HG03095 (cell line): Measurements from ENCODE around the gene RAB19.
"Not testable (repeated sequence)": the region's sequence is repeated elsewhere in the genome, so short reads cannot be mapped to it uniquely, and the experiment has no call there.

Experiments used
- ATAC-seq: cut with Tn5 transposase; IDR thresholded peaks from one replicate; pipeline ENCODE4 v1.9.1; 2021; ENCODE audit warnings: moderate library complexity; ENCODE audit not compliant: unreplicated experiment

Gene RAB19

DNA sequence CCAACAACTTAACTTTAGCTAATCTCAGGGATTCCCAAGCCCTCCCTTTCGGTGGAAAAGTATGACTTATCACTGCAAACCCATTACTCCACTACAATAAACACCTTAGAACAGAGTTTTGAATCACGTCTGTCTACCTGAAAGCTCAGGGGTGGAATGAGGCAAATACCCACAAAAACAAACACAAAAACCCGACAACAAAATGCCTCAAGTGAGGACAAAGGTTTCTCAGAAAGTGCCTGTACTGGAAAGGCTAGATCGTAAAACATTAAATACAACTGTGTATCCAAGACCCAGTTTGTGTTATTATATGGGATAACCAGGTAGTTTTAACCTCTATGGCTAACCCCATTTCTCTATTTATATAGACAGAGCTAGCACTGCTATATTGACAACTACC lies 49.4 kb downstream of the RAB19 start:
- ATAC-seq = no peak

DNA sequence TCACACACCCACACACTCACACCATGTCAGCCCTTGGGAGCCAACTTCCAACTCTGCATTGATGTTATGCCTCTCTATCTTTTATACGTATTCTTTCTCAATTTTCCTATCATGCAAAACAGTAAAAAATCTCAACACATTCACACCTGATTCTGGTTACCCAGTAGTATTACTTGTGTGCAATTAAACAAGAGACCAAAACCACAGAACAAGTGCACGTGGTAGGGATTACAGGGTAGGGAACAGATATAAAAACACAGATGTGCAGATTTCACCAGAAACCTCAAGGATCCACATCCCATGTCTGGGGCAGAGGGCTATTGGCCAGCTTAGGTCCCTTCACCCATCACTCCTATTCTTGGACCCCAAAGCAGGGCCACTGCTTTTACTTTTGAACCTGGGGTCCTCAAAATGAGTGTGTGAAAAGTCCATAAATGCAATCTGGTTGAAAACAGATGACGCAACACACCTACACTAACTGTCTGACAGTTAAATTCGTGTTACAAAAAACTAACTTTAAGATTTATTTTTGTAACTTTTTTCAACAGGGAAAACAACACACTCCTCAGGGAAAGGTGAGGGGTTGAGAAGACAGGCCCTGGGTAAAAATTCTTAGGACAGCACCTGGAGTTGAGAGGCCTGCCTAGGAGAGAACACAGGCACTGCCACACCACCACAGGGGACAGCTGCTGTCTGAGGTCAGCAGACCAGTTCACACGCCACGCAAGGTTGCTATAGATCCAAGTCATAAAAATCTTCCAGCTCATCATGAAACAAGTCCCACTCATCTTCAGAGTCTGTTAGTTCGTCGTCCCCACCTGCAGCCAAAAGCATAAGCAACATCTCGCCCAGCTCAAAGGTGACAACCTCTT lies 50.2 kb downstream of the RAB19 start:
- ATAC-seq = not testable (repeated sequence)

DNA sequence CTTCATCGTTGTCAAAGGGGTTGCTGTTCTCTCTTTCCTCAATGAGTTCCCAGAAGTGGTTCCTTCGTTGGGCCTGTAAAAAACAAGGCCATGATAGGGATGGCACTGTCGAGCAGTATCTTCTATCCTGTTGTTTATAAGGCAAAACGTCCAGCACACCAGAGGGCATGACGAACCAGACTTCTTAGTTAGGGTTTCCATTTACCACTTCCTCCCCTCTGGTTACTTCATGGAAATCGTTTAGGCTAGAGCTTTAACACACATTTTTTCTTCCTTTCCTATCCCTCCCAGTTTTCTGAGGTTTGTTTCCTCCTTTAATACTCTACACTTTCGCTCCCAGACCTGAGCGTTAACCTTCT lies 50.8 kb downstream of the RAB19 start:
- no peak for ATAC-seq

DNA sequence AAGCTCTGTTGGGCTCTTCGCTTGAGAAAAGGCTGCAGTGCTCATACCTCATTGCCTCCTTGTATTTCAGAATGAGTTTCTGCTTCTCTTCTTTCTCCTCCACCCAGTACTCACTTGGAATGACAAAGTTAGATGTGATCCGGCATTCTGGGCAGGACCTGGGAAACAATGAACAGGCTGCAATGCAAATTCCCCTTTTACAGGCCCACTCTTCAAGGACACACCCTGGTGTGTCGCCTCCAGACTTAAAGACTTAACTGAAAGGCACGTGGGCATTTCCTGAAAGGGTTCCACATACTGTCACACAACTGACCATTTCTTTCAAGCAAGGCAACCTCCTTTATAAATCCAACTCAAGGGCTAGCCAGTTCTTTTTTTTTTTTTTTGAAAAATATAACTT lies 51.9 kb downstream of the RAB19 start:
- no peak for ATAC-seq

GRCh38 chr7:140456551-140457051 lies 52.7 kb downstream of the RAB19 start:
- no peak for ATAC-seq

- no peak for ATAC-seq
These were observed 54.3 kb downstream of the RAB19 start for GRCh38 chr7:140458201-140458600.

DNA sequence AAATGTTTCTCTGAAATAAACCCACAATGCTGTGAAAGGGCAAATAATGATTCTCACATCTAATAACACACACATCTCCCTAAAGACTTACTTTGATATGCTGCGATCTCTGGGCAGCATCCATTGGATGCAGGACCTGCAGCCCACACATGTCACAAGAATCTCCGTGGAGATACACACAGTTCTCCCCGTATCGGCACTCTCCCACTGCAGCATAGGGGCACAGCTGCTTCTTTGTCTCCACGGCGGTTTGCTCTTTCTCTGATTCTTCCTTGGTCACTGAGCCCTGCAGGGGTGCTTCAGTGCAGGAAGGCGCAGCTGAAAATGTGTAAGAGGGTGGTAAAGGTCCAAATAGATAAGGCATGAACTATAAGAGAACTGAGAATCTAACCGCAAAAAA lies 55.1 kb downstream of the RAB19 start:
- no peak for ATAC-seq

DNA sequence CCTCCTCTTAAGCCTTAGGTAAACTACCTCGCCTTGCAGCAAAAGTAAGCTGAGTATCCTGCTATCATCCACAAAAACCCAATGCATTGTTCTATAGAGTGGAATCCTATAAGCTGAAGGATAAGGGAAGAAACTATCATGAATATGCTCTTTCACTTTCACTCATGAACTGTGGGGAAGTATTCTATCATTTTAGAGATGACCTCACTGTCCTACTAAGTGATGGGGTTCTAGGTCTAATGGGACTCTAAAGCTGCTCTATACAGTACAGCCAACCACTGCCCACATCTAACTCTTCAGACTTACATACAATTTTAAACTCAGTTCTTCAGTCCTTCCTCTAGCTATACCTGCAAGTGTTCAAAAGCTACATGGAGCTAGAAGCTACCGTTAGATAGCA lies 59.3 kb downstream of the RAB19 start:
- no peak for ATAC-seq

GRCh38 chr7:140475747-140476333 lies 72.0 kb downstream of the RAB19 start:
- ATAC-seq = no peak

GRCh38 chr7:140476698-140477261 lies 72.9 kb downstream of the RAB19 start:
- ATAC-seq = no peak
